T-helper 9 cell (primary cell): Measurements from ENCODE around the gene PNPLA4.

Source experiments
- DNase-seq: peaks from one replicate; pipeline ENCODE4 v3.0.0-alpha.2; 2020
- total RNA-seq, 2 donors: gene quantifications; one replicate each; lab custom pipeline; 2026; lab: John Stamatoyannopoulos, UW

Gene PNPLA4
- 2.7 to 5.7 reads per million in 2 donors for total RNA-seq

GRCh38 chrX:7927259-7928167, at the start of gene PNPLA4:
PNPLA4 (minus strand) TSS chrX:7927413; CDS start chrX:7926119, 1,294 bp downstream.
- peak; percentile 74 for DNase-seq

GRCh38 chrX:7972586-7972985, 45.4 kb upstream of the PNPLA4 start:
- DNase-seq, result no peak

GRCh38 chrX:7970428-7970827, 43.2 kb upstream of the PNPLA4 start:
- no peak for DNase-seq

GRCh38 chrX:7965436-7965835, 38.2 kb upstream of the PNPLA4 start:
- no peak for DNase-seq

GRCh38 chrX:7960246-7960645, 33.0 kb upstream of the PNPLA4 start:
- no peak for DNase-seq

- DNase-seq, result no peak
These were observed 26.2 kb upstream of the PNPLA4 start for GRCh38 chrX:7953446-7953845.

GRCh38 chrX:7950865-7951264, 23.7 kb upstream of the PNPLA4 start:
- DNase-seq, result no peak

GRCh38 chrX:7948483-7948882, 21.3 kb upstream of the PNPLA4 start:
- no peak for DNase-seq

- DNase-seq, result no peak
These were observed 19.7 kb upstream of the PNPLA4 start for GRCh38 chrX:7946960-7947359.

- no peak for DNase-seq
These were observed 16.5 kb upstream of the PNPLA4 start for GRCh38 chrX:7943600-7944245.

GRCh38 chrX:7941390-7942042, 14.3 kb upstream of the PNPLA4 start:
- DNase-seq, result no peak

GRCh38 chrX:7934026-7934425, 6.8 kb upstream of the PNPLA4 start:
- DNase-seq, result no peak

GRCh38 chrX:7926914-7927258, 327 bp downstream of the PNPLA4 start:
- no peak for DNase-seq

- DNase-seq, result no peak
These were observed 712 bp downstream of the PNPLA4 start for GRCh38 chrX:7926501-7926900.

GRCh38 chrX:7925867-7926472, 1.2 kb downstream of the PNPLA4 start:
- DNase-seq, result peak; percentile 25

- no peak for DNase-seq
These were observed 5.5 kb downstream of the PNPLA4 start for GRCh38 chrX:7921750-7922149.

- DNase-seq, result no peak
These were observed 18.4 kb downstream of the PNPLA4 start for GRCh38 chrX:7908821-7909220.

GRCh38 chrX:7904562-7904961, 22.7 kb downstream of the PNPLA4 start:
- no peak for DNase-seq

GRCh38 chrX:7891928-7892327, 35.3 kb downstream of the PNPLA4 start:
- no peak for DNase-seq

GRCh38 chrX:7889680-7890079, 37.5 kb downstream of the PNPLA4 start:
- no peak for DNase-seq

- no peak for DNase-seq
These were observed 38.1 kb downstream of the PNPLA4 start for GRCh38 chrX:7889135-7889534.

GRCh38 chrX:7876957-7877356, 50.3 kb downstream of the PNPLA4 start:
- no peak for DNase-seq

GRCh38 chrX:7872042-7872441, 55.2 kb downstream of the PNPLA4 start:
- no peak for DNase-seq
